Measurements from ENCODE around the gene ZNF221.
"Not testable (repeated sequence)": the region's sequence is repeated elsewhere in the genome, so short reads cannot be mapped to it uniquely, and the experiment has no call there.

The ZNF221 gene

DNA sequence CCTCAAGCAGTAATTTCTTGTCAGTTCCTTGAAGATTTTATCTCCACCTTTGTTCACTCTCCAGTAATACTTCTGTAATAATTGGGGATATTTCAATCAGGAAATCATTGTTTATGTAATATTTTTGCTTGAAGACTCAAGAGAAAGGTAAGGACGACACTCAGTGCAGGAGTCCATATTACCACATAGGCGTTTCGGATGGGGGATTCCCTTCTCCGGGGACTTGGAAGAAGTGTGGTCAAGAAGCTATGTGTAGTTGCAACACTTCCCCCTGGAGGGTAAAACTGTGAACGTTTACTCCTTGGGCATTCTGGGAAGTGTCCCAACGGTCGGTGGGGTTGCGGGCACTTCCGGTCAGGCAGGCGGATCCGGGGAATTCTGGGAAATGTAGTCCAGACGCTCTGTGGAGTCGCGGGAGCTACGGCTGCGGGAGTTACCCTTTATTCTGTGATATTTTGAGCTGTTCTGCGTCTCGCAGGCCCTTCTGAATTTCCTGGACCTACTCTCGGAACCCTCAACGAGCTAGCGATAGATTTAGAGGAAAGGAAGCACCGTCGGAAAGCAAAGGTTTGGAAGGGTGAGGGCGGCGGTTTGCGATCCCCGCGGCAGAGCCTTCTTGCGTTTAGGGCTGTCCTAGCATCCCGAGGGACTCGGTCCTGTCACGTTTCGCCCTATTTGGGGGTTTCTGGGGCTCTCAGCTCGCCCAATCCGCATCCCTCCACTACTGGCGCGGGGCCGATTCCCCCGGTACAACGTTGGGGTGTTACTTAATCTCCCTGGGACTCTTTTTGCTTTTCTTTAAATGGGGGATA, at the start of gene ZNF221:
Gene ZNF221 (plus strand): TSS at position 395 of the 812 bp plus-strand sequence. CDS start 11,499 bp downstream, outside the sequence.
- peak; percentile 5 to 25 (median 9) for DNase-seq (ENCODE audit: low read depth in 3 of 3, low spot score in 1 of 3)

DNA sequence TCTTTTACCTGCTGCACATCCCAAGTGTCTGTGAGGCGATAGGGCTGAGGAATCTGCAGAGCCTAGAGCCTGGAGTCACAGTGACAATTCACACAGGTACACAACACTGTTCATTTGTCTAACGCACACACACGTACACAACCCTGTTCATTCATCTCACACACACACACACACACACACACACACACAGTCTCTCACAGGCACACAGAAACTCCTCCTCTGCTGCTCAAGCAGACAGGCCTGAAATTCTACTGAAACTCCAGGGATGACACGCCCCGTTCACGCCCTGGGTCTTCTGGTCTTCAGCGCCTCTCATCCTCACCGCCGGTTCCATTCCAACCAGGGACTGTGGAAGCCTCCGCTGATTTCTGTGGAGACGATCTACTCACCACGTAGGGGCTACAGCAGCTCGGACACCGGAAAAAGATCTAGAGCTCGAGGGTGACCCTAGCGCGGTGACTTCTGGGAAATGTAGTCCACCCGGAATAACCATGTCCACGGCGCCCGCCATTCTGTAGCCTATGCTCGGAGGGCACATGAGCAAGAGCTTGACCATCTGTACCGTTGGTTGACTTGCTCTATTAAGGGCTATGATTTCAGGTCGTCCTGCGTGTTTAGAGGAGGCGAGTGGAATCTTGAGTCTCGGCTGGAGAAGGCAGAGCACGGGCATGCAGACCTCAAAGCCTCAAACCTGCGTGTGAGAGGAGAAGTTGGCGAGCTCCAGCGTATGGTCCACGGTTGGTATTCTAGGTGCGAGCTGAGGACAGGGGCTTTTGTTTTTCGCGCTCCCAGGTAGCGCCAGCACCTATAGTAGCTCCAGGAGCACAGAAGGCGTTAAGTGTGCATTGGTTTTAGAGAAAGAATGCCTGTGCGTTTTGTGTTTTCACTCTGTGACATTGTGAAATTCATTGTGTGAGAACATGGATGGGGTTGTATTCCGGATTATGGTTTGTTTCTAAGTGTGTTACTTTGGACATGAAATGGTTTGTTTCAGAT, 49.3 kb upstream of the ZNF221 start:
- peak in 2 of 3 donors; percentile 17 to 51 for DNase-seq (ENCODE audit: low read depth in 3 of 3, low spot score in 1 of 3)

DNA sequence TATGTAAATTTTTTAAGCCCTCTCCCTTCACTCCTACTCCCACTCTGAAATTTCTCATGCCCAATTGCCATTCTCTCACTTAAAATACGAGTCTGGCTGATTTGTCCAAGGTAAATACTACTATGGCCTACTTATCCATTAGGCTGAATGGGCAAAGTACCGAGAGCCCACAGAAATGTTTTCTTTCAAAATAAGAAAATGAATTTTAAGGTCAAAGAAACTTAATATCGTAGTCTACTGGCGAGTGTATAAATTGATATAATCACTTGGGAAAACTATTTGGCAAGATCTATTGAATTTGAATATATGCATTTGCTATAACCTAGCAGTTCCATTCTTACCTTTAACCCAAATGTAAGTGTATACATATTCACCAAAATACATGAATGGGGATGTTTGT, 48.6 kb upstream of the ZNF221 start:
- no peak for DNase-seq (ENCODE audit: low read depth in 3 of 3, low spot score in 1 of 3)

DNA sequence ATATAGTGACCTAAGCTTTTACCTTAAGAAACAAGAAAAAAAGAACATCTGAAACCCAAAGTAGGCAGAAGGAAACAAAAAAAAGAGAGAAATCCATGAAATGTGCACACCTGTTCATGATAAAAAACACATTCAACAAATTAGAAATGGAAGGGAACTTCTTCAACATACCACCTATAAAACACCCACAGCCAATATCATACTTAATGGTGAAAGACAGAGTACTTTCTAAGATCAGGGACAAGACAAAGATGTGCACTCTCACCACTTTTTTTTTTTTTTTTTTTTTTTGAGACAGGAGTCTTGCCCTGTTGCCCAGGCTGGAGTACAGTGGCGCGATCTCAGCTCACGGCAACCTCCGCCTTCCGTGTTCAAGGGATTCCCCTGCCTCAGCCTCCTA, 45.1 kb upstream of the ZNF221 start:
- no peak for DNase-seq (ENCODE audit: low read depth in 3 of 3, low spot score in 1 of 3)

DNA sequence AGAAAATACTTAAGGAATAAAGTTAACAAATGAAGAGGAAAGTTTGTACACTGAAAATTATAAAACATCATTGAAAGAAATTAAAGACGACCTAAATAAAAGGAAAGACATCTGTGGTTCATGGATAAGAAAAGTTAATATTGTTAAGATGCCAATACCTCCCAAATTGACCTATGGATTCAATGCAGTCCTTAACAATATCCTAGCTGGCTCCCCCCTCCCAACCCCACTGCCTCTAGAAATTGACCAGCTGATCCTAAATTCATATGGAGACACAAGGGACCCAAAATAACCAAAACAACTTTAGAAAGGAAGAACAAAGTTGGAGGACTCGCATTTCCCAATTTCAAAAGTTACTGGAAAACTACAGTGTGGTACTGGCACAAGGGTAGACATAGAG, 44.3 kb upstream of the ZNF221 start:
- DNase-seq (ENCODE audit: low read depth in 3 of 3, low spot score in 1 of 3) = no peak

DNA sequence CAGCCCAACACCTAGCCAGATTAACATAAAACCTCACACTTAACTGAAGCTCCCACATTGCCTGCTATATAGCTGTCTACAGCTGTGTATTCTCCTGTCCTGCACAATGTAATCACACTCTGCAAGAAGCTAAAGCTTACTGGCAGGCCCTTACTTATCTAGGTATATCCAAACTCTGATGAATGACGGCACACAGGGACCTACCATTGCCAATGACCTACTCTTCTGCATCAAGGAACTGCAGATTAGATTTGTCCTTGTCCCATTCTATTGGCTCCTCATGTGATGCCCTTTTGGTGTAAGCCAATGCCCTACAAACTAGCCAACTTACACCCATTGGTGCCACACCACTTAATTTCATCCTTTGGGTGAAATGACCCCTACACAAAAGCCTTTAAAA, 42.4 kb upstream of the ZNF221 start:
- DNase-seq (ENCODE audit: low read depth in 3 of 3, low spot score in 1 of 3) = no peak

DNA sequence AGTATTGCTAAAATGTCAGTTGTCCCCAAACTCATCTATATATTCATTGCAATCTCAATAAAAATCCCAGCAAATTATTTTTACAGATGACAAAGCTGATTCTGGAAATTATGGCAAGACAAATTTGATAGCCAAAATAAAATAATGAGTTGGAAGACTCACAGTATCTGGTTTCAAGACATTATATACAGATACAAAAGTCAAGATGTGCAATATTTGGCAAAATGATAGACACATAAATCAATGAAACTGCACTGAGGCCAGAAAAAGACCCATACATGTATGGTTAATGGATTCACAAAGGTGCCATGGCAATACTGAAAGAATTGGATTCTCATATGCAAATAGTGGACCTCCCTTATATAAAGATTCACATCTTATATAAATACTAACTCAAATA, 40.1 kb upstream of the ZNF221 start:
- no peak for DNase-seq (ENCODE audit: low read depth in 3 of 3, low spot score in 1 of 3)

DNA sequence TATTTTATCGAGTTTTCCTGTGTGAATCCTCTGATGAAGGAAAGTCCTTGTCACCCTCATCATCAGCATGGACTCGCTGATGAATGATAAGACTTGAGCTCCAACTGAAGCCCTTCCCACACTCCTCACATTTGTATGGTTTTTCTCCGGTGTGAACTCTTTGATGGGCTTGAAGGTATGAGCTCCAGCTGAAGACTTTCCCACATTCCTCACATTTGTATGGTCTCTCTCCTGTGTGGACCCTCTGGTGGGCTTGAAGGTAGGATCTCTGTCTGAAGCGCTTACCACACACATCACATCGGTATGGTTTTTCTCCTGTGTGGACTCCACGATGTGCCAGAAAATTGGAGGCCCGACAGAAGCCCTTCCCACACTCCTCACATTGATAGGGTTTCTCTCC, 37.6 kb upstream of the ZNF221 start:
- DNase-seq (ENCODE audit: low read depth in 3 of 3, low spot score in 1 of 3) = no peak

DNA sequence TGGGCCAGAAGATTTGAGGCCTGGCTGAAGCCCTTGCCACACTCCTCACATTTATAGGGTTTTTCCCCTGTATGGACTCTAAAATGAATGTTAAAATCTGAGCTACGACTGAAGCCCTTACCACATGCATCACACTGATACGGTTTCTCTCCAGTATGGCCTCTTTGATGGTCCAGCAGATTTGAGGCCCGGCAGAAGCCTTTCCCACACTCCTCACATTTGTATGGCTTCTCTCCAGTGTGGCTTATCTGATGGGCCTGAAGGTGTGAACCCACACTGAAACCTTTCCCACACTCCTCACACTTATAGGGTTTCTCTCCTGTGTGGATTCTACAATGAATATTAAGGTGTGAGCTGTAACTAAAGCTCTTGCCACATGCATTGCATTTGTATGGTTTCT, 37.0 kb upstream of the ZNF221 start:
- DNase-seq (ENCODE audit: low read depth in 3 of 3, low spot score in 1 of 3) = no peak

DNA sequence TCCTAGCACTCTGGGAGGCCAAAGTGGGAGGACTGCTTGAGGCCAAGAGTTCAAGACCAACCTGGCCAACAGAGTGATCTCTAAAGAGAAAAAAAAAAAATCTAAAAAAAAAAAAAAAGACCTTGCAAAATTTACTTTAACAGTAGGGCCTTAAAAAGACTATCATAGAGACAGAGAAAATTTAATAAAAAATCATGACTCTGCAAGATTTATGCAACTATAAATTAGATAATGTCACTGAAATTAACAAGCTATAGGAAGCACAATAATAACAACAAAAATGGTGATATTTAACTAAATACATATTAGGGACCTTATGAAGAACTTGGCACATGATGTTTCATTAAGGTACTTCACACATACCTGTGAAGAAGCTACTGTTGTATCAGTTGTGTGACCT, 27.2 kb upstream of the ZNF221 start:
- no peak for DNase-seq (ENCODE audit: low read depth in 3 of 3, low spot score in 1 of 3)

DNA sequence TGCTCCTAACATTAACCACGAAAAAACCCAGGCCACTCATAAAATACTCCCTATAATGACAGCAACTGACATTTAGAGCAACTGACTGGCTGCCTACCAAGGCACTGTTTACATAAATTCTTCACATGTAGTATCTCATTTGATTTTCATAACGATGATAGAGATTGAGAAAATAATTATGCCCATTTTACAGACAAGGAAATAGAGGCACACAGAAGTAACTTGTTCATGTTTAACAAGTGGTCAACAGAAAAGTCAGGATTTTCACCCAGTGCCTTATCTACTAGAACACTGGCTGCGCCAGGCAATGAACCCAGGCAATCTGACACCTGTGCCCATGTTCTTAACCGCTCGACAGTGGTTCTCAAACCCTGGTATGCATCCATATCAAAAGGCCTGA, 22.2 kb upstream of the ZNF221 start:
- no peak for DNase-seq (ENCODE audit: low read depth in 3 of 3, low spot score in 1 of 3)

DNA sequence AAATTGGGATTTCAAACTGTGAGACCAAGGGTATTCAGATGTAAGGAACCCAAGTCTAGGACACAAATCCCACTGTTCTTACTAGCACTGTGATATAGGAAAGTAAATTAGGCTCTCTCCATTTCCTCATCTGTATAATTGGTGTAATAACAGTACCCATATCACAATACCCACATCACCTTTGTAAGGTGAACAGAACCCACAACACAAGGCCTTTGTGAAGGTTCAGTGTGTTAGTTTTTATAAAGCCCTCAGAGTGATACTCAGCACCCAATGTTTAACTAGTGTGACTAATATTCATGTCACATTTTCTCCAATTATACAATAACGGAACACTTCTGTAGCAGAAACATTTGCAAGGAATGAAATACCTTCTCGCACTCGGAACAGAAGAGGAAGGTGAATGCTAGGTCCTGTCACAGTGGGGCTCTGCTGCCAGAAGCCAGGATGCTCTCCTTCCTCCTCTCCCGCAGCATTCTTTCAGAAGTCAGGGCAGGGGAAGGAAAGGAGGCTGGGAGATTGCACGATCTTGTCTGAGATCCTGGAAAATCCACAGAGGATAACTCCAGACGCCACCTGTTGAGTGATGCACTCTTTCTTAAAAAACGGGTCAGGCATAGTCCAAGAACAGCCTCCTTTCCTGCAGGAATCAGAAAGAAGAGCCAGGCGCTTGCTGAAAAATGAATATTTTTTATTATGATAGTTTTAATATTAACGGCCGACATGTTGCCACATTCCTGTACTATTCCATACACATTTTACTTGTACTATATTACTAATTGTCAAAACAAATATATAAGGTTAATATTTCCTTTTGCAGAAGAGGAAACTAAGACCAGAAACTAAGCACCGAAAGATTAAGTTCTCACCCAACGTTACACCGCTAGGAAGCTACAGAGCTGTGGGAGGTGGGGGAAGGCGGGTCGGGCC, 16.7 kb upstream of the ZNF221 start:
- DNase-seq (ENCODE audit: low read depth in 3 of 3, low spot score in 1 of 3) = no peak

DNA sequence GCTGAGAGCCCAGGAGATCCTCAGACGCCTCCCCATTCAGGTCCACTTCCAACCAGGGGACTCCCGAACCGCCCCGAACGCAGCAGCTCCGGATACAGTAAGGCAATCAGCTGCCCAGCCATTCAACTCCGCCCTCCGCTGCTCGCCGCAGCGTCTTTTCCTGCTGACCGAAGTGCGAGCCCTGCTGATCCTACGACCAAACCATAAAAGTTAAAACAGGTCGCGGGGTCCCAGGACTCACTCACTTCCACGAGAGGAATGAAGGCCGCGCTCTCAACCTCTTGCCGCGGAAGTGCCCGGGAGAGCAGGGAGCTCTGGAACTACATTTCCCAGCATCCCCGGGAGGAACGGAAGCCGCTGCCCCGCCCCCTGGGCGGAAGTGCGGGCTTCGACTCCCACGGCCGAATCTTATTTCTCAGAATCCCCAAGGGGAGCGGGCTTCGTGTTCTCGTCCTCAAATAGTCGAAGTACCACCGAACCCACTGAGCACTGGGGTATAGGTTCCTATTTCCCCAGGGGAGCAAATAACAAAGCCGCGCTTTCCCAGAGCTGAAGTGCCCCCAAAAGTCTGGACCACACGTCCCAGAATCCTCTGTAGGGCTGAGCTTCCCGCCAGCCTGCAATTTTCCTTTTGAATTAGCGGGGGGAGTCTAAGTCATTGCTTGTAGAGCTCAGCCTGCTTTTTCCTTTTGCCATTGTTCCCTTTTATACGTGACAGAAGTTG, 15.9 kb upstream of the ZNF221 start, which contains the start of gene ZNF45:
Gene ZNF45 (minus strand): TSS at position 298 of the 724 bp plus-strand sequence. CDS start 13,097 bp downstream, outside the sequence.
- DNase-seq (ENCODE audit: low read depth in 3 of 3, low spot score in 1 of 3) = peak; percentile 58 to 75 (median 67)

DNA sequence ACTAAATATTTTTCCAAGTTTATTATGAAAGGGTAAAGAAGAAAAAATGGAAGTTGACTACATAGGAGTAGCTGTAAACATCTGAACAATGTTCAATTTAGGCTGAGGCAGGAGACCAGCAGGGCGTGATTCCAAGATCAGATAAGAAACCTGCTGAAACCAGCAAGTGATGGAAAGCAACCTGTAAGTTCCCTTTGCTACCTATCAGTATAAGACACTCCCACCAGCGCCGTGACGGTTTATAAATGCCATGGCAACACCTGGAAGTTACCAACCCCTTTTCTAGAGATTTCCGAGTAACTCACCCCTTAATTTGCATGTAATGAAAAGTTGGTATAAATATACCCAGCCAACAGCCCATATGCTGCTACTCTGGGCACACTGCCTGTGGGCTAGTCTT, 14.8 kb upstream of the ZNF221 start:
- DNase-seq (ENCODE audit: low read depth in 3 of 3, low spot score in 1 of 3) = no peak

DNA sequence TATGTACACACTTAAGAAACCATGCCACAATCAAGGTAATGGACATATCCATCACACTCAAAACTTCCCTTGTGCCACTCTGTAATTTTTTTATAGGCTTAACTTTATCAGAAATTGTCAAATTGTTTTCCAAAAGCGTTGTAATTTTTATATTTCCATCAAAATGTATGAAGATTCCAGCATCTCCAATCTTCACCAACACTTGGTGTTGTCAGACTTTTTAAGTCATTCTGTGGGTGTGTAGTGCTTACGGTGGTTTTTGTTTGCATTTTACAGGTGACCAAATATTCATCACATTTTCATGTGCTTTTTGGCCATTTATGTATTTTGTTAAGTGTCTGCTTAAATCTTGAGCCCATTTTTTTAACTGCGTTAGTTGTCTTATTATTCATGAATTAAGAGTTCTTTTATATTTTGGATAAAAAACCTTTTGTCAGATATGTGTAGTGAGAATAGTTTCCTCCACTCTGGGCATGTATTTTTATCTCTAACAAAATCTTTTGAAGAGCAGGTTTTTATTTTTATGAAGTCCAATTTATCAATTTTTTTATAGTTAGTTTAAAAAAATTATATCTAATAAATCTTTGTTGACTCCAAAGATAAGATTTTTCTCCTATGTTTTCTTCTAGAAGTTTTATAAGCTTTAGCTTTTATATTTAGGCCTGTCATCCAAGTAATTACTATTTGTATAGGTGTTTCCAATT, 11.3 kb upstream of the ZNF221 start:
- DNase-seq (ENCODE audit: low read depth in 3 of 3, low spot score in 1 of 3) = no peak

DNA sequence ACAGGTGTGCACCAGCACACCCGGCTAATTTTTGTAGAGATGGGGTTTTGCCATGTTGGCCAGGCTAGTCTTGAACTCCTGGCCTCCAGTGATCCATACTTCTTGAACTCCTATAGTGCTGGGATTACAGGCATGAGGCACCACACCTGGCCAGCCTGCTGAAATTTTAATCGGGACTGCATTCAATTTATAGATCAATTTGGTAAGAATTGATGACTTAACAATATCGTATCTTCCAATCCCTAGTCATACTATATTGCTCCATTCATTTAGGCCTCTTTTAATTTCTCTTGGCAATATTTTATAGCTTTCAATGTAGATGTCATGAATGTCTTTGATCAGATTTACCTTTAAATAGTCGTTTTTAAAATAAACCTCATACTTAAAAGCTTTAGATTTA, 10.3 kb upstream of the ZNF221 start:
- DNase-seq (ENCODE audit: low read depth in 3 of 3, low spot score in 1 of 3) = no peak

DNA sequence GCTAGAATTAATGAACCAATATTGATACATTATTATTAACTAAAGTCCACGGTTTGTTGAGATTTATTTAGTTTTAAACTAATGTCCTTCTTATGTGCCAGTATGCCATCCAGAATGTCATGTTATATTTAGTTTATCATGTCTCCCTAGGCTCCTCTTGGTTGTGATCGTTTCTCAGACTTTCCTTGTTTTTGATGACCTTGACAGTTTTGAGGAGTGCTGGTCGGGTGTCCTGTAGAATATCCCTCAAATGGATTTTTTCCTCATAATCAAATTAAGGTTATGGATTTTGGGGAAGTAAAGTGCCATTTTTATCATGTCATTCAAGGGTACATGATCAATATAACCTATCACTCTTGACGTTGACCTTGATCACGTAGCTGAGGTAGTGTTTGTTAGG, 9.8 kb upstream of the ZNF221 start:
- DNase-seq (ENCODE audit: low read depth in 3 of 3, low spot score in 1 of 3) = no peak

DNA sequence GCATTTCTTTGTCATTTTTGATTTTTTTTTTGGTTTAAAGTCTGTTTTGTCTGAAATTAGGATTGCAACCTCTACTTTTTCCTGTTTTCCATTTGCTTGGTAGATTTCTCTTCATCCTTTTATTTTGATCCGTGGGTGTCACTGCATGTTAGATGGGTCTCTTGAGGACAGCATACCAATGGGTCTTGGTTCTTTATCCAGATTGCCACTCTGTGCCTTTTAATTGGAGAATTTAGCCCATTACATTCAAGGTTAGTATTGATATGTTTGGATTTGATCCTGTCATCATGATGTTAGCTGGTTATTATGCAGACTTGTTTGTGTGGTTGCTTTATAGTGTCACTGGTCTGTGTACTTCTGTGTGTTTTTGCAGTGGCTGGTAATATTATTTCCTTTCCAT, 3.6 kb upstream of the ZNF221 start:
- not testable (repeated sequence) for DNase-seq (ENCODE audit: low read depth in 3 of 3, low spot score in 1 of 3)

DNA sequence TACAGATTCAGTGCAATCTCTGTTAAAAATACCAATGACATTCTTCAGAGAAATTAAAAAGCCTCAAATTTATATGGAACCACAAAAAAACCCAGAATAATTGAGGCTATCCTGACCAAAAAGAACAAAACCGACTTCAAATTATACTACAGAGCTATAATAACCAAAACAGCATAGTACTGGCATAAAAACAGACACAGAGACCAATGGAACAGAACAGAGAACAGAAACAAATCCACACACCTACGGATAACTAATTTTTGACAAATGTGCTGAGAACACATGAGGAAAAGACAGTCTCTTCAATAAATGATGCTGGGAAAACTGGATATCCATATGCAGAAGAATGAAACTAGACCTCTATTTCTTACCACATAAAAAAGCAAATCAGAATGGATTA, 1.2 kb upstream of the ZNF221 start:
- not testable (repeated sequence) for DNase-seq (ENCODE audit: low read depth in 3 of 3, low spot score in 1 of 3)
